Parathyroid adenoma (tissue), 2 donors: Measurements from ENCODE around the gene RNF212B.
"Not testable (repeated sequence)": the region's sequence is repeated elsewhere in the genome, so short reads cannot be mapped to it uniquely, and the experiment has no call there.

Experiments used
- H2AFZ ChIP-seq: fragments of 300-600 bp; sonication (generic); one replicate; pipeline ENCODE4 v1.7.0; 2017; ENCODE audit warnings: antibody characterized with exemption, mild to moderate bottlenecking
- H3K27ac ChIP-seq: fragments of 300-600 bp; sonication (generic); one replicate; pipeline ENCODE4 v1.7.0; 2017
- H3K27me3 ChIP-seq: fragments of 300-600 bp; sonication (generic); one replicate; pipeline ENCODE4 v1.7.0; 2017; ENCODE audit warnings: low read length; ENCODE audit not compliant: control insufficient read depth, insufficient read depth
- H3K36me3 ChIP-seq: fragments of 300-600 bp; sonication (generic); one replicate; pipeline ENCODE4 v1.7.0; 2017; ENCODE audit warnings: low read length; ENCODE audit not compliant: control insufficient read depth, insufficient read depth
- H3K4me1 ChIP-seq: fragments of 300-600 bp; sonication (generic); one replicate; pipeline ENCODE4 v1.7.0; 2017; ENCODE audit warnings: control low read depth
- H3K4me2 ChIP-seq: fragments of 300-600 bp; sonication (generic); one replicate; pipeline ENCODE4 v1.7.0; 2017; ENCODE audit warnings: low read length
- H3K4me3 ChIP-seq: fragments of 300-600 bp; sonication (generic); one replicate; pipeline ENCODE4 v1.7.0; 2017; ENCODE audit warnings: low read depth, low read length
- H3K79me2 ChIP-seq: fragments of 300-600 bp; sonication (generic); one replicate; pipeline ENCODE4 v1.7.0; 2017; ENCODE audit warnings: control low read depth
- H3K9ac ChIP-seq: fragments of 300-600 bp; sonication (generic); one replicate; pipeline ENCODE4 v1.7.0; 2017; ENCODE audit warnings: mild to moderate bottlenecking
- H3K9me3 ChIP-seq: fragments of 300-600 bp; sonication (generic); one replicate; pipeline ENCODE4 v1.7.0; 2017; ENCODE audit warnings: low read length; ENCODE audit not compliant: control insufficient read depth
- TF ChIP-seq, protein P1 (sequence below): fragments of 300-600 bp; sonication (generic); IDR thresholded peaks from one replicate; pipeline ENCODE4 v1.7.0; 2017; ENCODE audit warnings: antibody characterized with exemption, mild to moderate bottlenecking
- donor health status: primary hyperparathyroidism.

Gene RNF212B

DNA sequence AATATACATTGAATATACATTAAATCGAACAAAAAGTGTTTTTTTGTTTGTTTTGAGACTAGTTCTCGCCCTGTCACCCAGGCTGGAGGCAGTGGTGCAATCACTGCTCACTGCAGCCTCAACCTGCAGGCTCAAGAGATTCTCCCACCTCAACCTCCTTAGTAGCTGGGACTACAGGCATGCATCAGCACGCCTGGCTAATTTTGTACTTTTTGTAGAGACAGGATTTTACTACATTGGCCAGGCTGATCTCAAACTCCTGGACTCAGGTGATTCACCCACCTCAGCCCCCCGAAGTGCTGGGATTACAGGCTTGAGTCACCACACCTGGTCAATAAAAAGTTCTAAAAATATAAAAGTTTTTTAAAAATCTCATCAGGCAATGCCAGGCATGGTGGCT is 10.2 kb upstream of the RNF212B start:
- Histone ChIP-seq H3K9me3 (no peaks in the 10 kb centered on the region), H3K4me2 (no peak overlapping the region), H3K27me3 (no peaks in the 10 kb centered on the region), H3K79me2 (no peaks in the 10 kb centered on the region), H3K27ac (no peak overlapping the region), H3K36me3 (no peaks in the 10 kb centered on the region), H2AFZ (no peak overlapping the region), H3K9ac (no peak overlapping the region), H3K4me1 (no peaks in the 10 kb centered on the region), H3K4me3 (no peak overlapping the region)
- TF ChIP-seq, protein P1, sequence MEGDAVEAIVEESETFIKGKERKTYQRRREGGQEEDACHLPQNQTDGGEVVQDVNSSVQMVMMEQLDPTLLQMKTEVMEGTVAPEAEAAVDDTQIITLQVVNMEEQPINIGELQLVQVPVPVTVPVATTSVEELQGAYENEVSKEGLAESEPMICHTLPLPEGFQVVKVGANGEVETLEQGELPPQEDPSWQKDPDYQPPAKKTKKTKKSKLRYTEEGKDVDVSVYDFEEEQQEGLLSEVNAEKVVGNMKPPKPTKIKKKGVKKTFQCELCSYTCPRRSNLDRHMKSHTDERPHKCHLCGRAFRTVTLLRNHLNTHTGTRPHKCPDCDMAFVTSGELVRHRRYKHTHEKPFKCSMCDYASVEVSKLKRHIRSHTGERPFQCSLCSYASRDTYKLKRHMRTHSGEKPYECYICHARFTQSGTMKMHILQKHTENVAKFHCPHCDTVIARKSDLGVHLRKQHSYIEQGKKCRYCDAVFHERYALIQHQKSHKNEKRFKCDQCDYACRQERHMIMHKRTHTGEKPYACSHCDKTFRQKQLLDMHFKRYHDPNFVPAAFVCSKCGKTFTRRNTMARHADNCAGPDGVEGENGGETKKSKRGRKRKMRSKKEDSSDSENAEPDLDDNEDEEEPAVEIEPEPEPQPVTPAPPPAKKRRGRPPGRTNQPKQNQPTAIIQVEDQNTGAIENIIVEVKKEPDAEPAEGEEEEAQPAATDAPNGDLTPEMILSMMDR, result no peak

DNA sequence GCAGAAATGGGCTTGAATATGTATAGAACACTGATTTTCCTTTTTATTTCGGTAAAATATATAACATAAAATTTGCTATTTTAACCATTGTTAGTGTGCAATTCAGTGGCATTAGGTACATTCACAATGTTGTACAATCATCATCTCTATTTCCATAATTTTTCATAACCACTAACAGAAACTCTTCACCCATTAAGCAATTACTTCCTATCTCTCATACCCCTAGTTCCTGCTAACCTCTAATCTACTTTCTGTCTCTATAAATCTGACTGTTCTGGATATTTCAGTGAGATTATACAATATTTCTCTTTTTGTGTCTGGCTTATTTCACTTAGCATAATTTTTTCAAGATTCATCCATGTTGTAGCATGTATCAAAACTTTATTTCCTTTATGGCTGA is 8.9 kb upstream of the RNF212B start:
- Histone ChIP-seq H3K9me3 (no peaks in the 10 kb centered on the region), H3K4me1 (no peaks in the 10 kb centered on the region), H3K79me2 (no peaks in the 10 kb centered on the region), H3K27ac (no peak overlapping the region), H3K4me2 (no peak overlapping the region), H2AFZ (no peak overlapping the region), H3K4me3 (no peak overlapping the region), H3K27me3 (no peaks in the 10 kb centered on the region), H3K9ac (no peak overlapping the region), H3K36me3 (no peaks in the 10 kb centered on the region)
- TF ChIP-seq, protein P1, result no peak

DNA sequence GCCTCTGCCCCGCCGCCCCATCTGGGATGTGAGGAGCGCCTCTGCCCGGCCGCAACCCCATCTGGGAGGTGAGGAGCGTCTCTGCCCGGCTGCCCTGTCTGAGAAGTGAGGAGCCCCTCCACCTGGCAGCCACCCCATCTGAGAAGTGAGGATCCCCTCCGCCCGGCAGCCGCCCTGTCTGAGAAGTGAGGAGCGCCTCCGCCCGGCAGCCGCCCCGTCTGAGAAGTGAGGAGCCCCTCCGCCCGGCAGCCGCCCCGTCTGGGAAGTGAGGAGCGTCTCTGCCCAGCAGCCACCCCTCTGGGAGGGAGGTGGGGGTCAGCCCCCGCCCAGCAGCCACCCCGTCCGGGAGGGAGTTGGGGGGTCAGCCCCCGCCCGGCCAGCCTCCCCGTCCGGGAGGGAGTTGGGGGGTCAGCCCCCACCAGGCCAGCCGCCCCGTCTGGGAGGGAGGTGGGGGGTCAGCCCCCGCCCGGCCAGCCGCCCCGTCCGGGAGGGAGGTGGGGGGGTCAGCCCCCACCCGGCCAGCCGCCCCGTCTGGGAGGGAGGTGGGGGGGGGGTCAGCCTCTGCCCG is 5.4 kb upstream of the RNF212B start:
- H2AFZ ChIP-seq, result not testable (repeated sequence)

DNA sequence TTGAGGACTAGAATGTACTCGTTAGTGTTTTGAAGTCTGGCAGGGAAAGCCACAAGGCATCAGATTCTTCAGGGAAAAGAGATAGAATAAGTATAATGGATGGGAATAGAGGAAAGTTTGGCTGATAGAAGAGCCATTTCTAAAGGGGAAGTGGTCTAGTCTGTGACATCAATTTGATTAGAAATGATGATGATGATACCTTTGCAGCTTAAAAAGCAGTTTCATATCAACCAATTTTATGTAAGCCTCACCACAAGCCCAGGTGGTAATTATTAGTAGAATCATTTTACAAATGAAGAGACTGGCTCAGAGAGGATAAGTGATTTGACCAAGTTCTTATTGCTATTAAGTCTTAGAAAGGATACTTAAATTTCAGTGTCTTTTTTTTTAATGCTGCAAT is 2.9 kb downstream of the RNF212B start:
- no peaks in the 10 kb centered on the region for H3K79me2 ChIP-seq
- TF ChIP-seq, protein P1, result no peak
- H3K36me3 ChIP-seq, result no peaks in the 10 kb centered on the region
- no peak overlapping the region for H2AFZ ChIP-seq
- H3K9ac ChIP-seq, result no peak overlapping the region
- H3K4me1 ChIP-seq, result peaks cover 3% of the 10 kb centered on the region
- no peak overlapping the region for H3K27ac ChIP-seq
- H3K4me3 ChIP-seq, result no peak overlapping the region
- H3K9me3 ChIP-seq, result no peaks in the 10 kb centered on the region
- no peaks in the 10 kb centered on the region for H3K27me3 ChIP-seq
- H3K4me2 ChIP-seq, result no peak overlapping the region

More for the DNA sequence above, 5.4 kb upstream of the RNF212B start:
- H3K36me3 ChIP-seq, H3K4me2 ChIP-seq, H3K9ac ChIP-seq, H3K27me3 ChIP-seq, H3K4me3 ChIP-seq, H3K79me2 ChIP-seq, H3K27ac ChIP-seq, H3K9me3 ChIP-seq, H3K4me1 ChIP-seq: not testable (repeated sequence)

DNA sequence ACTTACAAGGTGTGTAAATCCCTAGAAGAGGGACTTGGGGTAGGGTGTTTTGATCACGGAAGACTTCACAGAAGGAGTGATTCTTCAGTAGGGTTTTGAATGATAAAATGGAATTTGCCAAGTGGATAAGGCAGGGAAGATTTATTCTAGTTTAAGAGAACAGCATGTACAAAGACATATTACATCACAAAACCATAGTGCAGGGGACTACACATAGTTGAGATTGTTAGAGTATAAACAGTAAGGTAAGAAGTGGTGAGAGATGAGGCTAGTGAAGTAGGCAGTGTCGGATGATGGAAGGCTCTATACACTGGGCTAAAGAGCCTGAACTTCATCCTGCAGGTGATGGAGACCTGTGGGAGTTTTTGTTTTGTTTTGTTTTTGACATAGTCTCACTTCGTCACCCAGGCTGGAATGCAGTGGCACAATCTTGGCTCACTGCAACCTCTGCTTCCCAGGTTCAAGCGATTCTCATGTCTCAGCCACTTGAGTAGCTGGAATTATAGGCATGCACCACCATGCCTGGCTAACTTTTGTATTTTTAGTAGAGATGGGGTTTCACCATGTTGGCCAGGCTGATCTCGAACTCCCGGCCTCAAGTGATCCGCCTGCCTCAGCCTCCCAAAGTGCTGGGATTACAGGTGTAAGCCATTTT is 3.5 kb downstream of the RNF212B start:
- not testable (repeated sequence) for H3K27ac ChIP-seq, H3K4me1 ChIP-seq, H3K9me3 ChIP-seq, H3K27me3 ChIP-seq, H3K4me3 ChIP-seq, H3K79me2 ChIP-seq, H2AFZ ChIP-seq, H3K36me3 ChIP-seq, H3K4me2 ChIP-seq, H3K9ac ChIP-seq

DNA sequence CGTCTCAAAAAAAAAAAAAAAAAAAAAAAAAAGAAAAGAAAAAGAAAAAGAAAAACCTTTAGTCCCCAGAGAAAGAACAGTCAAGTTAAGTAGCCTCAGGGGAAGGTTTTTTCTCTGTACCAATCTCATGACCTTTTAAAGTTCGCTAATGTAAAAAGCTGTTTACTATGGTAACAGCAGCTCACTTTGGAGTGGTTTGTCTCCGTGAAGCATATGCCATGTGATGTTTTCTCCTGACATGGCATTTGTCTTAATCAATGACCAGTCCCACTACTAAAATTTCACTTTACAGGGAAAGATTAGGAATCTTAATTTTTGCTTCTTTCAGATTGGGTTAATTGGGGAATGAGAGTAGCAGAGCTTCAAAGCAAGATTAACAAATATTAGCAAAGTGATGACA is 4.3 kb downstream of the RNF212B start:
- H3K27ac ChIP-seq, result no peak overlapping the region
- H3K4me3 ChIP-seq, result no peak overlapping the region
- H3K4me2 ChIP-seq, result no peak overlapping the region
- no peaks in the 10 kb centered on the region for H3K79me2 ChIP-seq
- H3K4me1 ChIP-seq, result peaks cover 3% of the 10 kb centered on the region
- no peaks in the 10 kb centered on the region for H3K9me3 ChIP-seq
- no peaks in the 10 kb centered on the region for H3K27me3 ChIP-seq
- TF ChIP-seq, protein P1, result no peak
- H3K9ac ChIP-seq, result no peak overlapping the region
- no peaks in the 10 kb centered on the region for H3K36me3 ChIP-seq
- H2AFZ ChIP-seq, result no peak overlapping the region
